Retinal pigment epithelial cell (primary cell): ENCODE results near the gene GUCD1.

Experiments
- DNase-seq: peaks from one replicate; pipeline ENCODE4 v3.0.0-alpha.2; 2010; ENCODE audit warnings: low read depth
- H3K4me3 ChIP-seq: 2 replicates; pipeline ENCODE4 v1.5.1; 2011; ENCODE audit warnings: mild to moderate bottlenecking, low read length, control low read depth, moderate library complexity
- CTCF ChIP-seq: conservative IDR thresholded peaks from 2 replicates; pipeline ENCODE4 v1.5.1; 2011; ENCODE audit warnings: low read depth, low read length, control low read depth, inconsistent platforms

The GUCD1 gene

GRCh38 chr22:24580276-24580675 lies 25.3 kb upstream of the GUCD1 start:
- H3K4me3 ChIP-seq, result no peak overlapping the region
- no peak for DNase-seq
- no peak for TF ChIP-seq CTCF

- H3K4me3 ChIP-seq, result no peak overlapping the region
- TF ChIP-seq CTCF, result no peak
- DNase-seq, result no peak
These were observed 24.3 kb upstream of the GUCD1 start for GRCh38 chr22:24579258-24579601.

- no peak overlapping the region for H3K4me3 ChIP-seq
- TF ChIP-seq CTCF, result no peak
- DNase-seq, result no peak
These were observed 23.7 kb upstream of the GUCD1 start for GRCh38 chr22:24578355-24579257.

- no peak for DNase-seq
- TF ChIP-seq CTCF, result no peak
- no peak overlapping the region for H3K4me3 ChIP-seq
These were observed 21.8 kb upstream of the GUCD1 start for GRCh38 chr22:24576778-24577177.

GRCh38 chr22:24571266-24571665 lies 16.3 kb upstream of the GUCD1 start:
- DNase-seq, result no peak
- no peak for TF ChIP-seq CTCF
- no peak overlapping the region for H3K4me3 ChIP-seq

GRCh38 chr22:24567668-24568067 lies 12.7 kb upstream of the GUCD1 start:
- DNase-seq, result no peak
- H3K4me3 ChIP-seq, result no peak overlapping the region
- TF ChIP-seq CTCF, result no peak

GRCh38 chr22:24566899-24567511 lies 12.1 kb upstream of the GUCD1 start:
- no peak for DNase-seq

More at GRCh38 chr22:24566899-24567511, 12.1 kb upstream of the GUCD1 start:
- H3K4me3 ChIP-seq, result no peak overlapping the region
- TF ChIP-seq CTCF, result no peak
